H1 (cell line): ENCODE data around the gene ZFAND3. TPM values are rescaled to one million over a fixed set of nuclear protein-coding genes. Genes with fewer than 3 reads are reported as not detected.

Source experiments
- BACH1 ChIP-seq: IDR thresholded peaks from 2 replicates; pipeline ENCODE4 v1.6.1; 2012; ENCODE audit warnings: low read length, improper control_type of control experiment
- EZH2 ChIP-seq: fragments of 200-600 bp; sonication (generic); IDR thresholded peaks from 2 replicates; pipeline ENCODE4 v1.7.1; 2012; ENCODE audit warnings: low read depth, mild to moderate bottlenecking, moderate library complexity, low read length, inconsistent platforms; ENCODE audit not compliant: severe bottlenecking
- KDM1A ChIP-seq: fragments of 200-600, 300-600 bp; sonication (generic); IDR thresholded peaks from 2 replicates; pipeline ENCODE4 v1.7.1; 2016; ENCODE audit warnings: mild to moderate bottlenecking, low read length, borderline replicate concordance
- NANOG ChIP-seq: IDR thresholded peaks from 2 replicates; pipeline ENCODE4 v1.6.1; 2011; ENCODE audit warnings: low read length, low read depth, mild to moderate bottlenecking, inconsistent platforms; ENCODE audit not compliant: insufficient read depth, poor library complexity, severe bottlenecking
- RBBP5 ChIP-seq: IDR thresholded peaks from 2 replicates; pipeline ENCODE4 v1.7.1; 2012; ENCODE audit warnings: low read depth, mild to moderate bottlenecking, inconsistent platforms, low read length, moderate library complexity, borderline replicate concordance
- RNF2 ChIP-seq: fragments of 200-900, 300-1000 bp; sonication (generic); IDR thresholded peaks from 2 replicates; pipeline ENCODE4 v1.7.1; 2016; ENCODE audit warnings: borderline replicate concordance, low read depth, mild to moderate bottlenecking, antibody characterized with exemption, low read length; ENCODE audit not compliant: poor library complexity, severe bottlenecking; ENCODE audit errors: missing control alignments
- TCF12 ChIP-seq: IDR thresholded peaks from 2 replicates; pipeline ENCODE4 v1.6.1; 2011; ENCODE audit warnings: low read depth, mild to moderate bottlenecking, low read length
- polyA plus RNA-seq, 7 experiments: library from polyadenylated mRNA; depleted of rRNA in 3 of 7; stranded (reverse) in 5 of 7; unstranded in 2 of 7; fragments of >200 nt in 5 of 7; fragments of 200-250 nt in 2 of 7; gene quantifications; 1 replicate in 5 of 7; 2 replicates in 1 of 7; 4 replicates in 1 of 7; pipeline versions ENCODE4 v1.2.1 to v1.2.3, GENCODE V29; 2011 to 2013; ENCODE audit warnings: missing spikeins in 2 of 7, mixed read lengths in 2 of 7
- total RNA-seq: library from RNA; stranded (reverse); fragmentation: NEBNext Ultra II Directional; extraction: Animal tissue kit (Norgen Biotek cat#: 25700); gene quantifications from 2 replicates; pipeline ENCODE4 v1.2.1, GENCODE V29; 2021
- TF ChIP-seq, protein P1 (sequence below), 3 experiments: IDR thresholded peaks; 1 replicate in 2 of 3; 2 replicates in 1 of 3; pipeline versions ENCODE4 v1.5.1 to v1.6.1; 2011; ENCODE audit warnings: low read length in 3 of 3, mild to moderate bottlenecking in 3 of 3, inconsistent platforms in 2 of 3, low read depth in 1 of 3, moderate library complexity in 1 of 3; ENCODE audit not compliant: insufficient read depth in 1 of 3; ENCODE audit errors: control extremely low read depth in 1 of 3

Gene ZFAND3
- total and polyA plus RNA-seq, 2 of the 8 experiments (the other 6 are each of a cell fraction or from before 2014, with no cell fraction given), result 13.0 to 51.3 TPM

DNA sequence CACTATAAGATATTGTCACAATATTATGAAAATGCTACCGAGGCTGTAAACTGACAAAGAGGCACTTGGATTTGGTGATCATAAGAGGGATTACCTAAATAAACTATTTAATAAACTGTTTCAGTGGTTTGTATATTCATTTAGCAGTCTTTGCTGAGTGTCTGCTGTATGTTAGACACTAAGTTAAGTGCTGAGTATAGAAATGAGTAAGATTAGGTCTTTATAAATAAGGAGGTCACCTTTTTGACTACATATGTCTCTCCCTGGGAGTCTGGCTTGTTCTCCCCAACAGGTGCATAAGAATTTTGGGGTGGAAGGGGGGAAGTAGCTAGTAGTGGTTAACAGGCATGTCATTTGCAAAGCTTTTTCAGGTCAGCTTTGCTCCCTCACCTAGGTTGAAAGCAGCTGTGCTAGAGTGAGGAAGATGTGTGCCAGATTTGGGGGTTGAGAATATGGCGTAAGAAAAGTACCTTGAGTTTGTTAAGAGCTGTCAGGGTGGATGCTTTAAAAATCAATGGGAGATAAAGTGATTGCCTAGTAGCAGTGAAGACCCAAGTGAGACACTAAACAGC lies 246.3 kb downstream of the ZFAND3 start (continued):
- no peak for TF ChIP-seq RNF2
- TF ChIP-seq NANOG, result no peak
- no peak for TF ChIP-seq RBBP5
- no peak for TF ChIP-seq TCF12
- TF ChIP-seq EZH2, result no peak
- TF ChIP-seq, protein P1, sequence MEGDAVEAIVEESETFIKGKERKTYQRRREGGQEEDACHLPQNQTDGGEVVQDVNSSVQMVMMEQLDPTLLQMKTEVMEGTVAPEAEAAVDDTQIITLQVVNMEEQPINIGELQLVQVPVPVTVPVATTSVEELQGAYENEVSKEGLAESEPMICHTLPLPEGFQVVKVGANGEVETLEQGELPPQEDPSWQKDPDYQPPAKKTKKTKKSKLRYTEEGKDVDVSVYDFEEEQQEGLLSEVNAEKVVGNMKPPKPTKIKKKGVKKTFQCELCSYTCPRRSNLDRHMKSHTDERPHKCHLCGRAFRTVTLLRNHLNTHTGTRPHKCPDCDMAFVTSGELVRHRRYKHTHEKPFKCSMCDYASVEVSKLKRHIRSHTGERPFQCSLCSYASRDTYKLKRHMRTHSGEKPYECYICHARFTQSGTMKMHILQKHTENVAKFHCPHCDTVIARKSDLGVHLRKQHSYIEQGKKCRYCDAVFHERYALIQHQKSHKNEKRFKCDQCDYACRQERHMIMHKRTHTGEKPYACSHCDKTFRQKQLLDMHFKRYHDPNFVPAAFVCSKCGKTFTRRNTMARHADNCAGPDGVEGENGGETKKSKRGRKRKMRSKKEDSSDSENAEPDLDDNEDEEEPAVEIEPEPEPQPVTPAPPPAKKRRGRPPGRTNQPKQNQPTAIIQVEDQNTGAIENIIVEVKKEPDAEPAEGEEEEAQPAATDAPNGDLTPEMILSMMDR (IDR thresholded peaks at IDR 0.05; ENCODE audit: control extremely low read depth in 1 of 3, insufficient read depth in 1 of 3, low read depth in 1 of 3, low read length in 3 of 3), result no peak
- TF ChIP-seq BACH1, result no peak
- no peak for TF ChIP-seq KDM1A
